GM12892 (cell line): ENCODE results near the gene UBE2K.

Experiments
- POLR2A ChIP-seq: IDR thresholded peaks from 2 replicates; pipeline ENCODE4 v1.6.1; 2011; ENCODE audit warnings: low read depth, low read length, control low read depth
- TAF1 ChIP-seq: IDR thresholded peaks from 2 replicates; pipeline ENCODE4 v1.6.1; 2011; ENCODE audit warnings: low read depth, mild to moderate bottlenecking, control low read depth, low read length, borderline replicate concordance

- TF ChIP-seq POLR2A (no peak), TAF1 (no peak)
Measured at GRCh38 chr4:39710098-39710896, 12.4 kb downstream of the UBE2K start.
